Head of caudate nucleus (tissue), 42 donors: ENCODE measurements around the gene DIAPH1.

ENCODE experiments used
- DNase-seq, 42 donors: peaks; one replicate each; pipeline versions ENCODE4 v3.0.0 to v3.0.0-alpha.2; 2020 to 2021; ENCODE audit warnings: mixed read lengths in 7 of 42
- intact Hi-C: fragments of 100-400 bp; cut with DNase I; formaldehyde crosslinking; loops from one replicate; pipeline ENCODE4 v1.15.0; 2022

DIAPH1 gene

DNA sequence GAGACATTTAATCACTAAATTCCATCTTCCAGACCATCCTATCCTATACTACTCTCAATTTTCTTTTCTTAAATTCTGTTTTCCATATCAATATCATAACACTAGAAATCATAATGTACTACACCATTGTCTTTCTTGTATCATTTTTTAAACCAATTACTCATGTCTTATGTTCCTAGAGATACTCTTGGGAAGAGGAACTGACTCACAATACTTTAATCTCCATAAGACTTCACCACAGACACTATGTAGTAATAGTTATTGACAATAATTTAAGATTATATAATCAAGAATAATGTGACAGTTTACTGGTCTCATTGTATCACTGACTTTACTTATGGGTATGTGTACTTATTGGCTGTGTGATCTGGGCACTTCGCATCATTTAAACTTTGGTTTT, 86.1 kb downstream of the DIAPH1 start:
- no peak for DNase-seq
- intact Hi-C loops = no loop called here

DNA sequence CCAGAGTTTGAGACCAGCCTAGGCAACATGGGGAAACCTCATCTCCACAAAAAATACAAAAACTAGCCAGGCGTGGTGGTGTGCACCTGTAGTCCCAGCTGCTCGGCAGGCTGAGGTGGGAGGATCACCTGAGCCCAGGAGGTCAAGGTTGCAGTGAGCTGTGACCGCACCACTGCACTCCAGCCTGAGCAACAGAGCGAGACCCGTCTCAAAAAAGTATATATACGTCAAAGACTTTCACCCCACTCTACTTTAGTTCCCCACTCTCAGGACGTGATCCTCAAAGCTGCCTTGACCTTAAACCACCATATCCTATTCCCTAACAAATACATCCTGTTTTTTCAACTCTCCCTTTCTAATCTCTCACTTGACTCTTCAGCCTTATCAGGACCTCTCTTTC, 88.9 kb downstream of the DIAPH1 start:
- intact Hi-C loops = loop anchor here (10.0 kb wide), 1 partner anchor 105 kb away; the partner anchor contains the start of gene PCDHGA11
- DNase-seq = no peak

DNA sequence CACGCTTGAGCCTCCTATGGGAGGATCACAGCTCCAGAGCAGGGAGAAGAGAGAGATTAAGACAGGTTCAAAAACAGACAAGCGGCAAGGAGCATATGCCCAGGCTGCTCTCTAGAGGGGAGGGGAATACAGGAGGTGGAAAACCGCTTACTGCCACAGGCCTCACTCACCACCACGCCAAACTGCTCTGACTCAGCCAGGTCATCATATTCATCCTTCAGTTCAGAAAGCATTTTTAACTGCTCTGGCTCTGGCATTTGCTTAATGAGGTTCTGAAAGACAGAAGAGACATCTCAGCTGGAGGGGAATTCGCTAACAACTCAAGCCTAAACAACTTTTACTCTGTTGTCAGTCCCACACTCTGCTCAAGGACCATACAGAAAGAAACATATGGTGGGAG, 89.8 kb downstream of the DIAPH1 start:
- no peak for DNase-seq
- intact Hi-C loops = loop anchor here (10.0 kb wide), 1 partner anchor 104 kb away; the partner anchor contains the start of gene PCDHGA11

DNA sequence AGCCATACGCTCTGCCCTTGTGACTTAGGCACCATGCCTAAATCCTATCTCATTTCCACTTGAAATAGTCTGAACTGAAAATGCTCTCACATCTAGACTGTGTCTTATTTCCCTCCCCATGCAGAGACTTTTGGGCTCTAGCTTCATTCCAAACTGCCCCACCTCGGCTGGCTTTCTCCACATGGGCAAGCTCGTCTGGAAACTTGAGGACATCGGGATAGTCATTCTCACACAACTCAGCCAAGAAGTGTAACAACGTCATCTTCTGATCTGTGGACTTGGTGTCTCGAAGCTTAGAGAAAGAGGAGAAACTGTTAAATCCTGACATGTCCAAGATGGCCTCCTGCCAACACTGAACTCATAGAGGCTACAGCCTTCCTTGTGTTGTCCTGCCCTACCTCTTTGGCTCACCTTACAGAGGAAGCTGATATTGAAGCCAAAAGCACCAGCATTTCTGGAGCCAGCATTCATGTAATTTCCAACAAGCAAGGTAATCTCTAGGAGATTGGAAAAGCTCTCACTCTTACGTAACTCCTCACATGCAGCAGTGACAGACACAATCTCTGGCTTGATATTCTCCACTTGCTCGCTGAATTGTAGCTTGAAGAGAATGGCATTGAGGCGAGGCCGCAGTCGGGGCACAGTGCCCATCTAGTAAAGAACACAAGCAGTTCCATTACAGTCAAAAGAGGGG, 90.4 kb downstream of the DIAPH1 start:
- intact Hi-C loops = loop anchor here (10.0 kb wide), 1 partner anchor 104 kb away; the partner anchor contains the start of gene PCDHGA11
- DNase-seq = peak in 1 of 42 donors; percentile 21

DNA sequence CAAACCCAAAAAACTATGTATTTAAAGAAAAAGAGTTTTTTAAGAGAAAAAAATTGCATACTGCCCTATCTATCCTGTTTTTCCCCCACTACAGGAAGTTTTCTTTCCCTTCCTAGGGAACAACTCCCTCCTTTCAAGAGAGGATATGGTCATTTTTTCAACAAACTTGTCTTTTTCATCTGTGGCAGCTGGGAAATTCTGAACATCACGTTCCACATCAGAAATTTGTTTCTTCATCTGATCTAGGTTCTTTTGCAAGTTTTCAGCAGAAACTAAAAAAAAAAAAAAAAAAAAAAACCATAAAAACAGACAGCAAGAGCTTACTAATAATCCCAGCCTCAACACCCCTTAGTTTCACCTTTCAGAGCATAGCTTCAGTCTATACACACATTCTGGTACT, 91.4 kb downstream of the DIAPH1 start:
- intact Hi-C loops = loop anchor here (10.0 kb wide), 1 partner anchor 103 kb away; the partner anchor contains the start of gene PCDHGA11
- DNase-seq = no peak

DNA sequence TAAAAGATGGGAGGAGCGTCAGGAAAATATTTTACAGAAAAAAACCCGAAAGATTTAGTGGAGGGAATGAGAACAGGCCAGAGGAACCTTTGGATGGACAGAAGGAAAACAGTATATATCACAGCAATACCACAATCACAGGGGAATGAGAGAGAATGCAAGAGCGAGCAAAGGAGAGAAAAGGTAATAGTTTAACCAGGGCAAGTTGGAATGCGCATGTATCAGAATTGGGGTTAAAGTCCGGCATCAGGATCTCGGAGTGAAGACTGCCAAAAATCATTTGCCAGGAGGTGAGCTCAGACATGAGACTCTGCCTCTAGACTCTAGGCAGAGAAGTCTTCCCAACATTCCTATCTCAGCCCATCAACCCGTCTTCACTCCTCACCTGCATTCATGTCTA, 93.1 kb downstream of the DIAPH1 start:
- DNase-seq = no peak
- intact Hi-C loops = loop anchor here (10.0 kb wide), 1 partner anchor 101 kb away; the partner anchor contains the start of gene PCDHGA11

DNA sequence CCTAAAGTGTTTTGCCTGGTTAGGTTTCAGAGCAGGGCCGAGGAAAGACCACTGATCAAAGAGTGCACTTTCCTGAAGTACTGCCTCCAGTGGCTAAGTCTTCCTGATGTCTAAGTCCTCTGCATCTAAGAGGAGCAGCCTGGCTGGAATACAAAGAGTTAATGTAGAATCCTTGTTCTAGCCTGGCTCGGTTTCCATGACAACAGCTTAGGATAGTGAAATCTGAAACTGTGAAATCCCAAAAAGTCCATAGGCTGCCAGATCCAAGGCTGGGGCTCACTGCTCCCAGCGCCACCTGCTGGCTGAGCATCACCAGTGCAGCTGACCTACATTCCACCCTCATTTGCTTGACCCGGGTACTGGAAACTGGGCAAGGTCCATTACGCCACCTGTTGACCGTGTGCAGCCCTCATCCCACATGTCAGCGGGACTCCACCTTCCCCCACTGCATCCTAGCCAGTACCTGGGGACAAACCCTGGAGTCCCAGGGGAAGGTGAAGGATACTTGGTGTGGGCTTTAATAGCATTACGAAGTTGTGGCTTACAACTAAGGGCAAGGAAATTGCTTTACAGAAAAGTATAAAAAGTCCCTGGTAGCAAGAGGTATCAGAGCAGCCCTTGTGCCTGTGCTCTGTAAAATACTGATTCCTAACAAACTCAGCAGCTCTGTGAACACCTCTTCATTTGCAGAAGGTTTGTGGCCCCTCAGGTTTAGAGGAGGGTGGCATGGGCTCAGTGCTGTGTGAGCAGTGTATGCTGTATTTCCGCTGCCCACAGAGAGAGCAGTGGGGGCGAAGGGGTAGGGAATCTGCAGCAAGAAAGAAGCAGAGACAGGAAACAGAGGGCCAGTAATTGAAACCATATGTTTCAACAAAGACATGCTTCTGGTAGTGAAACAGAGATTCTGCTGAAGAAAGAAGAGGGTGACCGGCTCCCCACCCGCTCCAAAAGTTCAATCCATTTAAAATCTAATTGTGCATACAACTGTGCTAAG, 93.9 kb downstream of the DIAPH1 start:
- intact Hi-C loops = loop anchor here (5.0 to 10.0 kb wide), 2 partner anchors 32 to 100 kb away; partner anchors contain the start of gene PCDHGA11

DNA sequence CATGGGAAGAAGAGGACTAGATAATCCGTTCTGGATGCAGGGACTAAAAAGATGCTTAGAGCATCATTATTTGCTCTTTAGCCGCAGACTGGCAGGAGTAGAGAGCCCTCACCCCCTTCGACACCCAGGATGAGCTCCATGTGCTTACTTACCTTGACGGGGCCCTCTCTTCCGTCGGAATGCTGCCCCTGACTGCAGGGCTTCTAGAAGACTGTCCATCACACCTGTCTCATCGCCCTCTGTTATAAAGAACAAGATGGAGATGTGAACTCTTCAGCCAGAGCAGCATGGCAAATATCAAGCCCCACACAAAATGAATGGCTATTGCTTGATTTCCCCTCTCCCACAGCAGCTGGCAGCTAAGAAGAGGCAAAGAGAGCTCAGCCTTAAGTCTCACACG, 94.8 kb downstream of the DIAPH1 start:
- intact Hi-C loops = loop anchor here (5.0 to 10.0 kb wide), 2 partner anchors 33 to 99 kb away; partner anchors contain the start of gene PCDHGA11

More for the DNA sequence above, 93.9 kb downstream of the DIAPH1 start:
- peak; percentile 58 to 94 (median 83) for DNase-seq

DNA sequence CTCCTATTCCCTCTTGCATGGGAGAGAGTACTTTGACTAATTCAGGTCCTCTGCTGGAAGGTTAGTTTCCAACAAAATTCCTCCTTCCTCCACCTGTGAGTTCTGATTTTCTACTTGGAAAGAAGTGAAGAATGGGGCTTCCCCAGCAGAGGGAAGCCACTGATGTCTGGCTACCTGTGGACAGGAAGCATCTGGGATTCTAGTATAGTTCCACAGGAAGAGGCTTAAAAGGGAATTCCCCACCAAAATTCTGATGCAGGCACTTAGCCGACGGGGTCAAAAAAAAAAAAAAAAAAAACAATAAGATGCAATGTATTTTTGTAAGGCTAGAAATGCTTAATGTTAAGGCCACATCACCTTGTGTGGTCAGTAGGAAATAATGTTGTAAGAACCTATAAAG, 96.5 kb downstream of the DIAPH1 start:
- intact Hi-C loops = loop anchor here (5.0 to 10.0 kb wide), 2 partner anchors 35 to 98 kb away; partner anchors contain the start of gene PCDHGA11

More for the DNA sequence above, 94.8 kb downstream of the DIAPH1 start:
- DNase-seq = no peak

DNA sequence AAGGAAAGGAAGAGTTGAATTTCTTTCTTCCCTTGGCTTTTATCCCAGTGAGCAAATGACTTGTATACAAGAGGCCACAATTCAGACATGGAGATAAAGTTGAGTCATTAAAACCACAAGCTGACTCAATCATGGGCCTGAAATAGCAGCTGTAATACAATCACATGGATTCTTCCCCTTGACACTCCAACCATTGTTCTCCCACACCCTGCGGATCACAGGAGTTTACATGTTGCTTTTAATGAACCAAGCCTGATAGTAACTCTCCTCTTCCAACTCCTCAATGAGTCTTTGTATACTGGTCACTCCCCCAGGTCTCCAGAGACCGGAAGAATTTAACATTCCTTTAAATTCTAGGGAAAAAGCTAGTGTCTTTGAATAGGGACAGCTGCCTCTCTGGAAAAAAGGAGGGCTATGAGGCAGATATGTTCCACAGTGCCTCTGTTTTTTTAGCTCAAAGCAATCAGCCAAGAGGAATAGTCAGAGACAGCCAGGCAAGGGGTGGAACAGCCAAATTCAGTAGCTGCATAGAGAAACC, 97.5 kb downstream of the DIAPH1 start:
- intact Hi-C loops = loop anchor here (5.0 to 10.0 kb wide), 2 partner anchors 36 to 97 kb away; partner anchors contain the start of gene PCDHGA11
- DNase-seq = peak in 26 of 42 donors; percentile 25 to 86 (median 62)

More for the DNA sequence above, 96.5 kb downstream of the DIAPH1 start:
- no peak for DNase-seq

DNA sequence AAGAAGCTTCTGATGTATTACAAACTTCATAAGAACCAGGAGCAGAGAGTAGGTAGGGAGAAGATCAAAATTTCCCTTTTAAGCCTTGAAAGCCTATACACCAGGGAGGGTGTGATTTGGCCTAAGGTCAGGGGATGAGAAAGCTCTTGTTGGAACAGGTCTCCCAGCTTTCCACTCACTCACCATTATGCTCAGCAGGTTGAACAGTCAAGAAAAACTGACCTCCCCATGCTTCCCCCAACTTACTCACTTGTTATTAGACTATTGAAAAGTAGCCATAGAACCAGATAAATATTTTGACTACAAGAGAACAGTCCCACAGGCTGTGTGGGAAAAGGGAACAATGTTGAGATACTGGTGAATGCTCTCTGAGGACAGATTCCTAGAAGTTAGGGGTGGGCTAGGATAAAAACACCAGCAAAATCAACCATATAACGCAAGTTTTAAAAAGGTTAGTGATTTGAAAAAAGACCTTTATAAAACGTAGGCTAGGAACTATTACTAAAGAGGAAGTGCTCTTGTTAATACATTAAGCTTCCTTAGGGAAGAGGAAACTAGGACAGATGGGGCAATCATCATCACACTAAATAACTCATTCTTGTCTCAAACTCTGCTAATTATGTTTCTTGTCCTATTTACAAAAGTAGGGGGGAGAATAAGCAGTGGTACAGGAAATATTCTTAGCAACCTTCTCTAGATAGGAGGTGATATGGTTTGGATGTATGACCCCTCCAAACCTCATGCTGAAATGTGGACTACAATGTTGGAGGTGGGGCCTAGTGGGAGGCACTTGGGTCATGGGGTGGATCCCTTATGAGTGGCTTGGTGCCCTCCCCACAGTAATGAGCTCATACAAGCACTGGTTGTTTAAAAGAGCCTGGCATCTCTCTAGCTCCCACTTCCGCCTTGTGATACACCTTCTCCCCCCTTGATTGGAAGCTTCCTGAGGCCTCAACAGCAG, 98.9 kb downstream of the DIAPH1 start:
- peak in 2 of 42 donors; percentile 10 to 18 for DNase-seq
- intact Hi-C loops = loop anchor here (5.0 to 10.0 kb wide), 2 partner anchors 37 to 95 kb away; partner anchors contain the start of gene PCDHGA11

DNA sequence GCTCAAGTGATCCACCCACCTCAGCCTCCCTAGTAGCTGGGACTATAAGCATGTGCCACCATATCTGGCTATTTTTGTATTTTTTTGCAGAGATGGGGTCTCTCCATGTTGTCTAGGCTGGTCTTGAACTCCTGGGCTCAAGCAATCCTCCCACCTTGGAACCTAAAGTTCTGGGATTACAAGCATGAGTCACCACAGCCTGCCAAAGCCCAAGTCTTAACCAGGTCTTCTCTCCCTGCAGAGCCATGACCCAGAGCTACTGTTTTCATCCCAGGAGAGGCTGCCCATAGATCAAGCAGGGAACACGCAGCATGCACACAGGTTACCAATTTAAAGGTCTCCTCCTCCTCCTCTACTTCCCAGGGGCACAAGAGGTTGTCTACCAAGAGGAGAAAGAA, 100.2 kb downstream of the DIAPH1 start:
- intact Hi-C loops = no loop called here

DNA sequence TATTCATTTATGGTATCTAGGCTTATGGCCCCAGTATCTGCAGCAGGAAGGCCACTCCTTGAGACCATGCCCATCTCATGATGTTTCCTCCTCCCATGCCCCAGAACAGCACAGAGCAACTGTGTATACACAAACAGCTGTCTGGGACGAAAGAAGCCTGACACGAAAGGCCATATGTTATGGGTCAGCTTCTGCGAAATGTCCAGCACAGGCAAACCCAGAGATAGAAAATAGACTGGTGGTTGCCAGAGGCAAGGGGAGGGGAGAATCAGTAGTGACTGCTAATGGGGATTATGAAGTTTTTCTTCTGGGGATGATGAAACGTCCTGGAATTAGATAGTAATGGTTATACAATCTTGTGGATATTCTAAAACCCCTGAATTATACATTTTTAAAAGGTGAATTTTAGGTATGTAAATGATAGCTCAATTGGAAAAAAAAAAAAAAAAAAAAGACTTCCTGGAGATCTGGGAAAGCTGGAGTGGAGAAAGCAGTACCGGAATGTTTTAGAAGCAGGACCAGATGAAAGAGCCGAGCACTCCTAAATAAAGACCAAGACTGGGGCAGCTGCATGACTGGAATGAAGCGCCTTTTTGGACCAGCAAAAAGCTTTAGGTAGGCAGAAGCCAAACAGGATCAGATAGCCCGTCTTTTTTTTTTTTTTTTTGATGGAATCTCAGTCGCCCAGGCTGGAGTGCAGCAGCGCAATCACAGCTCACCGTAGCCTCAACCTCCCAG, 100.8 kb downstream of the DIAPH1 start:
- intact Hi-C loops = no loop called here
- no peak for DNase-seq

More for the DNA sequence above, 100.2 kb downstream of the DIAPH1 start:
- peak in 2 of 42 donors; percentile 34 for DNase-seq

DNA sequence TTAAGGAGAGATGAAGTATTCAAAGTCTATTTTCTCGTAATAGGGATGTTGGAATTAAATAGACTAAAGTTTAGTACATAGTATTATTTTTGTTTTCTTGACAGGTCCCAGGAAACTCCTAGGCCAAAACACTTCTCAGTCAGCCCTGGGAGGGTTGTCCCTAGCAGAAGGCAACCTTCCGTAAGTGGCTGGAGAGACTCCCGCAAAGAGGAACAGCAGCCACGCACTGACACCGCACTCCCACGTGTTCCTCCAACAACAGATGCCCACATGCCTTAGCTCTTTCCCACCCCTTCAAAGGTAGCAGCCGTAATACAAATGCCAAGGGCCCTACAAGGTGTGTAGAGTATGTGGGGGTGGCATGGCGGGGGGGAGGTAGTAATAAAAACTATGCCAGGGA, 101.5 kb downstream of the DIAPH1 start:
- intact Hi-C loops = no loop called here
- DNase-seq = no peak

DNA sequence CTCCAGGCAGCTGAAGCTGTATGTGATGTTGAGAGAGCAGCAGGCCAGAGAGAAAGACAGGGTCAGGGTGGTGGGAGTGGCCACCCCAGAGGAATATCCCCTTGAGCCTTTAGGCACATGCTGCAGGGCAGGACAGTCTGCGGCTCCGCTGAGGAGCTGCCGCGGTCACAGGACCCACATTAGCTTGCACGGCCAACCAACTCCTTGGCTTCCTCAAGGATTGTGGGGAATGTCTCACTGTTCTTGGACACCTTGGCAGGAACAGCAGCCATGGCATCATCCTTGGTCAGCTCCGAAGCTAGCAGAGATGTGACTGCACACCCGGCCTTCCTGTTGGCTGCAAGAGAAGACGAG, 102.2 kb downstream of the DIAPH1 start:
- no peak for DNase-seq
- intact Hi-C loops = no loop called here

DNA sequence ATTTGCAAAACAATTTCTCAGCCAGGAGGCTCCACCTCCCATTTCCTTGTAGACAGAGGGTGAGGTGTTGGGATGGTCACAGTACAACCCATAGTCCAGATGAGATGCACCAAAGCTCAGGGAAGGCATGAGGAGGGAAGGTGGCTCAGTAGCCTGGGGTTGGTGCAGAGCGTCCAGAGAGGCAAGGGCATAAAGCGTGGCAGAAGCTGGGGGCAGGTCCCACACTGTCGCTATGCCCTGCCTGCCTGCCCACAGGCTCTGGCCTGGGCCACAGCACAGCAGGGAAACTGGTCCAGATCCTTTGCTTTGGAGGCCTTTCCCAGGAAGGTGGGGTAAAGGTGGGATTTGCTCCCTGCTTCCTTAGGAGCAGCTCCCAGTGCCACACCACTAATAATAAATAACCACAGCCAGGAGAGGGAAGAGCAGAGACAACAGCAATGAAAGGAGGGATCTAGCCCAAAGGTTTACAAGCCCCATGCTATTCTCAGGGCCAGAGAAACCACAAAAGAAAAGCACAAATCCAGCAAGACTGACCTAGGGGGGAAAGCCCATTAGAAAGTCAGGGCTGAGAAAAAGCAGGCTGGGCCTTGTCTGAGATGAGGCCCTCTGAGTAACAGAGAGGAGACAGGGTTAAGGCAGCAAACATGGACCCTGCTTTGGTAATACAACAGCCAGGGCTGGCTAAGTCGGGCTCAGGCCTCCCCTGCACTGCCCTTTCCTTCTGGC, 102.7 kb downstream of the DIAPH1 start:
- intact Hi-C loops = no loop called here
- DNase-seq = no peak
